Measurements from ENCODE around the gene ANG. TPM values are rescaled to one million over a fixed set of nuclear protein-coding genes. Genes with fewer than 3 reads are reported as not detected.
"Not testable (repeated sequence)": the region's sequence is repeated elsewhere in the genome, so short reads cannot be mapped to it uniquely, and the experiment has no call there.

ANG gene
- total RNA-seq, 2 donors from 2014 or later = 13.5 to 15.7 TPM

- TF ChIP-seq, protein P1, sequence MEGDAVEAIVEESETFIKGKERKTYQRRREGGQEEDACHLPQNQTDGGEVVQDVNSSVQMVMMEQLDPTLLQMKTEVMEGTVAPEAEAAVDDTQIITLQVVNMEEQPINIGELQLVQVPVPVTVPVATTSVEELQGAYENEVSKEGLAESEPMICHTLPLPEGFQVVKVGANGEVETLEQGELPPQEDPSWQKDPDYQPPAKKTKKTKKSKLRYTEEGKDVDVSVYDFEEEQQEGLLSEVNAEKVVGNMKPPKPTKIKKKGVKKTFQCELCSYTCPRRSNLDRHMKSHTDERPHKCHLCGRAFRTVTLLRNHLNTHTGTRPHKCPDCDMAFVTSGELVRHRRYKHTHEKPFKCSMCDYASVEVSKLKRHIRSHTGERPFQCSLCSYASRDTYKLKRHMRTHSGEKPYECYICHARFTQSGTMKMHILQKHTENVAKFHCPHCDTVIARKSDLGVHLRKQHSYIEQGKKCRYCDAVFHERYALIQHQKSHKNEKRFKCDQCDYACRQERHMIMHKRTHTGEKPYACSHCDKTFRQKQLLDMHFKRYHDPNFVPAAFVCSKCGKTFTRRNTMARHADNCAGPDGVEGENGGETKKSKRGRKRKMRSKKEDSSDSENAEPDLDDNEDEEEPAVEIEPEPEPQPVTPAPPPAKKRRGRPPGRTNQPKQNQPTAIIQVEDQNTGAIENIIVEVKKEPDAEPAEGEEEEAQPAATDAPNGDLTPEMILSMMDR (IDR thresholded peaks at IDR 0.05) = no peak
- Histone ChIP-seq H3K36me3 (peaks cover 6% of the 10 kb centered on the region), H3K9me3 (no peaks in the 10 kb centered on the region), H3K27me3 (replicated peaks; ENCODE audit: insufficient read depth) (no peaks in the 10 kb centered on the region), H3K4me3 (no peak overlapping the region), H3K27ac (no peak overlapping the region), H3K4me1 (ENCODE audit: control insufficient read depth in 1 of 2, low read depth in 2 of 2) (no peaks in the 10 kb centered on the region)
- DNase-seq (ENCODE audit: low spot score) (no peak), ATAC-seq (ENCODE audit: insufficient number of reproducible peaks, low FRiP score, low read depth) (no peak)
Measured at GRCh38 chr14:20696764-20697163, 8.2 kb downstream of the ANG start.

DNA sequence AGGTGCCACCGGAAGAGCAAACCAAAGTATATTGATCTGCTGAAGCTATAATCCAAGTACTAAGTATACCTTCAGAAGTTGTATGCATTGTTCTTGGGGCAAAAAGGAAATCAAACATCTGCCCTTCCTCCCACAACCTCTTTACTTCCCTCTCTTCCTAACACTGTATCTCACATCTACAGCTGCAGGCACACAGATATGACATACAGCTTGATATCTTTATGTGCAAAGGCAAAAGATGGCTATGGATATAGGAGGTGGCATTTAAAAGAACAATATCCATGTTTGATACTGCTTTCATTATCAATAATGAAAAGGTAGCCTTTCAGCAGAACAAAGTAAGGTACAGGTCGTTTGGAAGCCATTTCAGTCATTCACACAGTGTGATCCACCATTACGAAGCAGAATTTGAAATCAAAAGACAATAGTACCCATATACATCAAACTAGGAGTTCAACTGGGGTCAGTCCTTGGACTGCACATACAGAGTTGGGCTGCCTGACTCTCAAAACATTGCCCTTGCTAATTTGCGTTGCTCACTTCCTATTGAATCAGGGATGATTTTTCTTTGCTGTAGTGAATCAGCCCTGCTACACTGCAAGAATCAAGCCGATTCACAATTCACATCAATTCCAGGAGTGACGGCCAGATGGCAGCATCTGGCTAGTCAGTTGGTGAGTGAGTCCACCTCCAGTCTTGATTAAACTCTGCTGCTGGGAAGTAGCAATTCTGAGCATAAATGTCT is 8.9 kb downstream of the ANG start:
- Histone ChIP-seq H3K9me3 (no peaks in the 10 kb centered on the region), H3K4me1 (ENCODE audit: control insufficient read depth in 1 of 2, low read depth in 2 of 2) (no peaks in the 10 kb centered on the region), H3K27me3 (replicated peaks; ENCODE audit: insufficient read depth) (no peaks in the 10 kb centered on the region), H3K4me3 (no peak overlapping the region), H3K36me3 (peaks cover 6% of the 10 kb centered on the region), H3K27ac (no peak overlapping the region)
- TF ChIP-seq, protein P1 (IDR thresholded peaks at IDR 0.05) = peak; percentile 51
- no peak for DNase-seq (ENCODE audit: low spot score)
- no peak for ATAC-seq (ENCODE audit: insufficient number of reproducible peaks, low FRiP score, low read depth)

- H3K4me3 ChIP-seq = no peak overlapping the region
- no peaks in the 10 kb centered on the region for H3K4me1 ChIP-seq (ENCODE audit: control insufficient read depth in 1 of 2, low read depth in 2 of 2)
- H3K36me3 ChIP-seq = peaks cover 6% of the 10 kb centered on the region
- TF ChIP-seq, protein P1 (IDR thresholded peaks at IDR 0.05) = peak; percentile 6
- DNase-seq (ENCODE audit: low spot score) (no peak), ATAC-seq (ENCODE audit: insufficient number of reproducible peaks, low FRiP score, low read depth) (no peak)
- no peaks in the 10 kb centered on the region for H3K27me3 ChIP-seq (replicated peaks; ENCODE audit: insufficient read depth)
- H3K27ac ChIP-seq = no peak overlapping the region
- H3K9me3 ChIP-seq = no peaks in the 10 kb centered on the region
Measured at GRCh38 chr14:20698018-20698329, 9.4 kb downstream of the ANG start.

- ATAC-seq (ENCODE audit: insufficient number of reproducible peaks, low FRiP score, low read depth) (no peak), DNase-seq (ENCODE audit: low spot score) (no peak)
- TF ChIP-seq, protein P1 (IDR thresholded peaks at IDR 0.05) = no peak
- H3K27me3 ChIP-seq (replicated peaks; ENCODE audit: insufficient read depth) = no peaks in the 10 kb centered on the region
- no peaks in the 10 kb centered on the region for H3K4me1 ChIP-seq (ENCODE audit: control insufficient read depth in 1 of 2, low read depth in 2 of 2)
- no peaks in the 10 kb centered on the region for H3K9me3 ChIP-seq
- H3K4me3 ChIP-seq = no peak overlapping the region
- H3K27ac ChIP-seq = no peak overlapping the region
- H3K36me3 ChIP-seq = peaks cover 6% of the 10 kb centered on the region
Measured at GRCh38 chr14:20698934-20699333, 10.4 kb downstream of the ANG start.

DNA sequence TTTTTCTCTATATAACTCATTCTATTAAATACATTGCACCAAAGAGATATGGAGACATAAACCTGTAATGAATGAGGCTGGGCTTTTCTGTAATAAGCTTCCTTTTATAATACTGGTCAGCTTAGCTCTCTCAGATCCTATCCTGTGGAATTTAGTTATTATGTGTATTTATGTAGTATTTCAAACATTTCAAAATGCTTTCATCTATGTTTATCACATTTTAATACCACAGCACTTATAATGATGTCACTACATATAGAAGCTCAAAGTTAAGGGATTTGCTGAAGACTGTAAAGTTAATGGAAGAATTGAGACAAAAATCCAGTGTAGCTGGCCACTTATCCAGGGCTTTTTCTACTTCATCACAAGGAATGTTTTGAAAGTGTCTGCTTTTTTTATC is 11.4 kb downstream of the ANG start:
- ATAC-seq (ENCODE audit: insufficient number of reproducible peaks, low FRiP score, low read depth) = no peak
- Histone ChIP-seq H3K9me3 (no peaks in the 10 kb centered on the region), H3K36me3 (no peaks in the 10 kb centered on the region), H3K4me1 (ENCODE audit: control insufficient read depth in 1 of 2, low read depth in 2 of 2) (no peaks in the 10 kb centered on the region), H3K27ac (no peak overlapping the region), H3K4me3 (no peak overlapping the region), H3K27me3 (replicated peaks; ENCODE audit: insufficient read depth) (no peaks in the 10 kb centered on the region)
- DNase-seq (ENCODE audit: low spot score) = no peak
- TF ChIP-seq, protein P1 (IDR thresholded peaks at IDR 0.05) = no peak

DNA sequence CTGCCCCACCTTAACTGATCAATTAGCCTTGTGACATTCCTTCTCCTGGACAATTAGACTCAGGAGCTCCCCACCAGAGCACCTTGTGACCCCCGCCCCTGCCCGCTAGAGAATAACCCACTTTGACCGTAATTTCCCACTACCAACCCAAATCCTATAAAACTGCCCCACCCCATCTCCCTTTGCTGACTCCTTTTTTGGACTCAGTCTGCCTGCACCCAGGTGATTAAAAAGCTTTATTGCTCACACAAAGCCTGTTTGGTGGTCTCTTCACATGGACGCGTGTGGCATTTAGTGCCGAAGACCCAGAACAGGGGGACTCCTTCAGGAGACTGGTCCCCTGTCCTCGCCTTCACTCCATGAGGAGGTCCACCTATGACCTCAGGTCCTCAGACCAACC is 12.4 kb downstream of the ANG start:
- H3K9me3 ChIP-seq; ATAC-seq (ENCODE audit: insufficient number of reproducible peaks, low FRiP score, low read depth); H3K4me1 ChIP-seq (ENCODE audit: control insufficient read depth in 1 of 2, low read depth in 2 of 2); DNase-seq (ENCODE audit: low spot score); H3K27me3 ChIP-seq (replicated peaks; ENCODE audit: insufficient read depth); H3K27ac ChIP-seq; H3K4me3 ChIP-seq; H3K36me3 ChIP-seq: not testable (repeated sequence)

Measured in thoracic aorta (tissue), 2 donors.